AG09319 (cell line): ENCODE measurements around the gene IL34.

Experiments
- DNase-seq: peaks from one replicate; pipeline ENCODE4 v3.0.0-alpha.2; 2010; ENCODE audit warnings: low read depth; ENCODE audit errors: extremely low read depth
- CTCF ChIP-seq: IDR thresholded peaks from 2 replicates; pipeline ENCODE4 v1.5.1; 2011; ENCODE audit warnings: low read depth, mild to moderate bottlenecking, inconsistent platforms, low read length, moderate library complexity

Gene IL34

GRCh38 chr16:70706948-70707465, 60.6 kb downstream of the IL34 start:
- DNase-seq = peak; percentile 93
- TF ChIP-seq CTCF = no peak

GRCh38 chr16:70708366-70709246, 62.2 kb downstream of the IL34 start:
- TF ChIP-seq CTCF = no peak
- DNase-seq = no peak

- no peak for DNase-seq
- TF ChIP-seq CTCF = no peak
Observed at GRCh38 chr16:70709457-70709856, 63.1 kb downstream of the IL34 start.

- no peak for DNase-seq
- no peak for TF ChIP-seq CTCF
Observed at GRCh38 chr16:70709942-70710341, 63.6 kb downstream of the IL34 start.
